ENCODE measurements around the gene FOXL3.

FOXL3 gene

DNA sequence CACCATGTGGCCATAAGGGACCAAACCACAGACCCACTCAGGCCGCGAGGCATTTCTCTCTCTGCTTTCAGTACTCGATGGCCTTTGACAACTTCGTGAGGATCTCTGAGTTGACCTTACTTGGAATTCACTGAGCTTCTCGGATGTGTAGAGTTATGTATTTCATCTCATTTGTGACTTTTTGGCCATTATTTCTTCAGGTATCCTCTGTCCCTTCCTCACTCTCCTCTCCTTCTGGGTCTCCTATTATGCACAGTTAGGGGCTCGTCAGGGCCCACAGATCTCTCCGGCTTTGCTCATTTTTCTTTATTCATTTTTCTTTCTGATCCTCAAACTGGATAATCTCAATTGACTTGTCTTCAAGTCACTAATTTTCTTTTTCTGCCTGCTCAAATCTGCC lies 16.6 kb upstream of the FOXL3 start:
- Histone ChIP-seq H3K9ac (no peak overlapping the region), H3K4me2 (ENCODE audit: low read length) (no peak overlapping the region), H3K27ac (no peak overlapping the region), H3K4me3 (ENCODE audit: low read depth, low read length) (no peak overlapping the region), H3K27me3 (ENCODE audit: control insufficient read depth, insufficient read depth, low read length) (no peaks in the 10 kb centered on the region), H3K36me3 (ENCODE audit: control insufficient read depth, insufficient read depth, low read length) (no peaks in the 10 kb centered on the region), H3K9me3 (ENCODE audit: control insufficient read depth, low read length) (no peaks in the 10 kb centered on the region), H2AFZ (no peak overlapping the region), H3K79me2 (no peaks in the 10 kb centered on the region), H3K4me1 (no peaks in the 10 kb centered on the region)
- TF ChIP-seq, protein P1, sequence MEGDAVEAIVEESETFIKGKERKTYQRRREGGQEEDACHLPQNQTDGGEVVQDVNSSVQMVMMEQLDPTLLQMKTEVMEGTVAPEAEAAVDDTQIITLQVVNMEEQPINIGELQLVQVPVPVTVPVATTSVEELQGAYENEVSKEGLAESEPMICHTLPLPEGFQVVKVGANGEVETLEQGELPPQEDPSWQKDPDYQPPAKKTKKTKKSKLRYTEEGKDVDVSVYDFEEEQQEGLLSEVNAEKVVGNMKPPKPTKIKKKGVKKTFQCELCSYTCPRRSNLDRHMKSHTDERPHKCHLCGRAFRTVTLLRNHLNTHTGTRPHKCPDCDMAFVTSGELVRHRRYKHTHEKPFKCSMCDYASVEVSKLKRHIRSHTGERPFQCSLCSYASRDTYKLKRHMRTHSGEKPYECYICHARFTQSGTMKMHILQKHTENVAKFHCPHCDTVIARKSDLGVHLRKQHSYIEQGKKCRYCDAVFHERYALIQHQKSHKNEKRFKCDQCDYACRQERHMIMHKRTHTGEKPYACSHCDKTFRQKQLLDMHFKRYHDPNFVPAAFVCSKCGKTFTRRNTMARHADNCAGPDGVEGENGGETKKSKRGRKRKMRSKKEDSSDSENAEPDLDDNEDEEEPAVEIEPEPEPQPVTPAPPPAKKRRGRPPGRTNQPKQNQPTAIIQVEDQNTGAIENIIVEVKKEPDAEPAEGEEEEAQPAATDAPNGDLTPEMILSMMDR (IDR thresholded peaks at IDR 0.05): no peak

DNA sequence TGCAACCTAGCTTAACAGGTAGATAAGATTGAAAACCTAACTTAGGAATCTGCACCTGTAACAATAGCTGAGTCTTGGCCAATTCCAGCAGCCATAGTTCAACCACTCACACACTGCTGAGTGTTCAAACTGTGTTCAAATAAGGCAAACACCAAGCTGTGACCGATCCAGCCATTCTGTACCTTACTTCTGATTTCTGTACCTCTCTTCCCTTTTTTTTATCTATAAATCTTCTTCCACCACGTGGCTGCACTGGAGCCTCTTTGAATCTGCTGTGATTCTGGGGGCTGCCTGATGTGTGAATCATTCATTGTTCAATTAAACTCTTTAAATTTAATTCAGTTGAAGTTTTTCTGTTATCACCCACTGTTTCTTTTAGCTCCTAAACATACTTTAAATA lies 15.7 kb upstream of the FOXL3 start:
- no peak overlapping the region for H3K4me2 ChIP-seq (ENCODE audit: low read length)
- no peaks in the 10 kb centered on the region for H3K79me2 ChIP-seq
- H3K9me3 ChIP-seq (ENCODE audit: control insufficient read depth, low read length): no peaks in the 10 kb centered on the region
- H3K27me3 ChIP-seq (ENCODE audit: control insufficient read depth, insufficient read depth, low read length): no peaks in the 10 kb centered on the region
- no peak overlapping the region for H3K9ac ChIP-seq
- H3K4me3 ChIP-seq (ENCODE audit: low read depth, low read length): no peak overlapping the region
- H3K27ac ChIP-seq: no peak overlapping the region
- H3K4me1 ChIP-seq: no peaks in the 10 kb centered on the region
- TF ChIP-seq, protein P1 (IDR thresholded peaks at IDR 0.05): no peak
- no peak overlapping the region for H2AFZ ChIP-seq
- H3K36me3 ChIP-seq (ENCODE audit: control insufficient read depth, insufficient read depth, low read length): no peaks in the 10 kb centered on the region

DNA sequence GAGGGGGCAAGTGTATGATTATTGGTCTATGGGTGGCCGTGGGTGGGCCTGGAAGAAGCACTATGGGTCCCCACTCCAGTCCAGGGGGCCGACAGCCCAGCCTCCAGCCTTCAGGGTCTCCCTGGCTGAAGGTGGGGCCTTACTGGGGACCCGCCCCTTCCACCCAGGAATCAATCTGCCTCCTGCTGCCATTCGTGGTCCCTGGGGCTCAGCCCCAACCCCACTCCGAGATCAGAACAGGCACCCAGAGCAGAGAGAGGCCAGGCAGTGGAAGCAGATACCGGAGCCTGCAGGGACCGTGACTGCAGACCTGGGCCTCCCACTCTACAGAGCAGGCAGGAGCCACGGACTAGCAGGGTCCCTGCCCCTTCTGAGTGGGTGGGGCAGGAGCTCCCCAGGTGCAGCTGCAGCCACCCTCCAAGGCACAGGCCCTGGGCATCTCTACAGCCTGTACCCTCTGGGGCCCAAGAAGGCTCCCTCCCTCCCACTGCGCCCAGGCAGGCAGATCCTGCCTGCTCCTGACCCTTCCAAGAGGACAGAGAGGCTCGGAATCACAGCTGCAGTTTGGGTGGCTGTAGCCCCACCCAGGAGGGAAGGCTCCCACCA lies 13.6 kb upstream of the FOXL3 start:
- Histone ChIP-seq H3K9me3 (ENCODE audit: control insufficient read depth, low read length) (no peaks in the 10 kb centered on the region), H3K27me3 (ENCODE audit: control insufficient read depth, insufficient read depth, low read length) (no peaks in the 10 kb centered on the region), H3K79me2 (no peaks in the 10 kb centered on the region), H2AFZ (no peak overlapping the region), H3K36me3 (ENCODE audit: control insufficient read depth, insufficient read depth, low read length) (no peaks in the 10 kb centered on the region), H3K4me2 (ENCODE audit: low read length) (no peak overlapping the region), H3K4me3 (ENCODE audit: low read depth, low read length) (no peak overlapping the region), H3K27ac (no peak overlapping the region), H3K9ac (no peak overlapping the region), H3K4me1 (no peaks in the 10 kb centered on the region)
- TF ChIP-seq, protein P1 (IDR thresholded peaks at IDR 0.05): no peak

DNA sequence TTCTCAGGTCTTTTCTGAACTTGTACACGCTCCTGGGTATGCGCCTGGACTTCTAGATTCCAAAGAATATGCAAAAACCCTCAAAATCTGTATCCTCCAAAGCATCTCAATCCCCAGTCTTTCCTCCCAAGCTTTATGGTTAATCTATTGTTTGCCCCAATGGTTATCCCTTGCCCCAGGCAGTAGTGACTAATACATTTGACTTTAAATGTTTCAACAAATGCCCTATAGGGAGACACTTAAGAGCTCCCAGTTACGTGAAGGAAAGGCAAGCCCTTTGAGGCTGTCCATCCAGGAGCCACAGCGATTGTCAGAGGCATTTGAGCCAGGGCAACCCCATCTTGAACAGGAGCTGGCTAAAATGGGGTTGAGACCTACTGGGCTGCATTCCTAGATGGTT lies 12.7 kb upstream of the FOXL3 start:
- Histone ChIP-seq H3K4me3 (ENCODE audit: low read depth, low read length) (no peak overlapping the region), H3K27me3 (ENCODE audit: control insufficient read depth, insufficient read depth, low read length) (no peaks in the 10 kb centered on the region), H3K4me1 (no peaks in the 10 kb centered on the region), H3K4me2 (ENCODE audit: low read length) (no peak overlapping the region), H3K79me2 (no peaks in the 10 kb centered on the region), H2AFZ (no peak overlapping the region), H3K9me3 (ENCODE audit: control insufficient read depth, low read length) (no peaks in the 10 kb centered on the region), H3K36me3 (ENCODE audit: control insufficient read depth, insufficient read depth, low read length) (no peaks in the 10 kb centered on the region), H3K9ac (no peak overlapping the region), H3K27ac (no peak overlapping the region)
- TF ChIP-seq, protein P1 (IDR thresholded peaks at IDR 0.05): no peak

DNA sequence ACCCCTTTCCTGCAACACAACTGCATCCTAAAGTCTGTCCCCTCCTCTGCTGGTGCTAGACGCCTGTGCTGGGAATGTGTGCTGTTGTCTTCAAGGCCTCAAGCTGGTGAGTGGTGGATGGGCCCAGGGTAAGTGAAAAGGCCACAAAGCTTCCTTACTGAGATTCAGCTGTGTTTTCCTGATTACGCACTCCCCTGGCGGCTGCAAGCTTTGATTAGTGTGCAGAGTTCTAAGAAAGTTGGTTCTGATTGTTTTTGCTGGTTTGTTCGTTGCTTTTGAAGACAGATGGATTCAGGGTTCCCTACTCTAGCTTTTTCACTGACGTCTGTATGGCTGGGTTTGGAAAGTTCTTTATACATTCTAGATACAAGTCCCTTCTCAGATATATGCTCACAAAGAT lies 11.9 kb upstream of the FOXL3 start:
- H2AFZ ChIP-seq: no peak overlapping the region
- H3K79me2 ChIP-seq: no peaks in the 10 kb centered on the region
- H3K27ac ChIP-seq: no peak overlapping the region
- H3K4me2 ChIP-seq (ENCODE audit: low read length): no peak overlapping the region
- H3K4me1 ChIP-seq: no peaks in the 10 kb centered on the region
- no peak overlapping the region for H3K9ac ChIP-seq
- no peak overlapping the region for H3K4me3 ChIP-seq (ENCODE audit: low read depth, low read length)
- H3K9me3 ChIP-seq (ENCODE audit: control insufficient read depth, low read length): no peaks in the 10 kb centered on the region
- no peaks in the 10 kb centered on the region for H3K36me3 ChIP-seq (ENCODE audit: control insufficient read depth, insufficient read depth, low read length)
- H3K27me3 ChIP-seq (ENCODE audit: control insufficient read depth, insufficient read depth, low read length): no peaks in the 10 kb centered on the region
- TF ChIP-seq, protein P1 (IDR thresholded peaks at IDR 0.05): no peak
